HepG2 (cell line): Measurements from ENCODE around the gene SLIT3. TPM values are rescaled to one million over a fixed set of nuclear protein-coding genes. Genes with fewer than 3 reads are reported as not detected.

Experiments
- ATAC-seq: fragments of 200-7000 bp; cut with Tn5 transposase; 3 replicates; pipeline ENCODE4 v1.9.1; 2020; ENCODE audit warnings: mild to moderate bottlenecking, moderate library complexity
- BruUV-seq: library from RNA; stranded (reverse); fragments of 400-500 nt; replicated peaks from 2 replicates; lab custom pipeline; 2021; lab: Mats Ljungman, UMichigan
- CTCF ChIA-PET: fragments of 300-600 bp; formaldehyde crosslinking; extraction: SDS; loops from one replicate; lab custom pipeline; 2021; ENCODE audit warnings: low total read pairs, inconsistent platforms, low intra/inter-chr PET ratio; lab: Yijun Ruan, JAX
- POLR2A ChIA-PET: fragments of 350-600 bp; sonication (Branson Sonifier 250); formaldehyde crosslinking; loops from one replicate; lab custom pipeline; 2020; ENCODE audit warnings: antibody characterized with exemption, inconsistent platforms; lab: Yijun Ruan, JAX
- DNase-seq: peaks from one replicate; pipeline ENCODE4 v3.0.0-alpha.2; 2015; ENCODE audit warnings: low spot score
- FAIRE-seq: peaks from 3 replicates; lab custom pipeline; 2011; peaks lifted over from hg19 to GRCh38; lab: Jason Lieb, UNC
- H2AFZ ChIP-seq: one replicate; pipeline ENCODE4 v1.6.1; 2011; ENCODE audit warnings: low read length, inconsistent platforms
- H3K27ac ChIP-seq: fragments of 300-600 bp; 3 replicates; pipeline ENCODE4 v1.8.0; 2011; ENCODE audit warnings: mixed run types, mild to moderate bottlenecking, mixed read lengths, low read length, inconsistent platforms; ENCODE audit not compliant: insufficient read depth; ENCODE audit errors: extremely low read length
- H3K27me3 ChIP-seq, 2 experiments: fragments of 200-600 bp in 1 of 2; 2 replicates in 1 of 2; 3 replicates in 1 of 2; pipeline versions ENCODE4 v1.6.0 to v1.8.0; 2011; ENCODE audit warnings: low read length in 2 of 2, mild to moderate bottlenecking in 2 of 2, moderate library complexity in 2 of 2, inconsistent platforms in 1 of 2; ENCODE audit not compliant: insufficient read depth in 2 of 2, control insufficient read depth in 1 of 2
- H3K36me3 ChIP-seq, 2 experiments: fragments of 200-600 bp in 1 of 2; replicated peaks in 1 of 2; 2 replicates in 1 of 2; 3 replicates in 1 of 2; pipeline versions ENCODE4 v1.5.1 to v1.8.0; 2011; ENCODE audit warnings: low read length in 2 of 2, inconsistent platforms in 1 of 2; ENCODE audit not compliant: insufficient read depth in 2 of 2, control insufficient read depth in 1 of 2
- H3K4me1 ChIP-seq: 2 replicates; pipeline ENCODE4 v1.5.1; 2012; ENCODE audit warnings: low read length, inconsistent platforms; ENCODE audit not compliant: insufficient read depth
- H3K4me2 ChIP-seq: 2 replicates; pipeline ENCODE4 v1.6.0; 2011; ENCODE audit warnings: low read depth, low read length, inconsistent platforms
- H3K4me3 ChIP-seq, 3 experiments: fragments of 200-600 bp in 1 of 3; sonication (generic), shearing (Covaris generic) in 1 of 3; replicated peaks in 1 of 3; 2 replicates each; pipeline ENCODE4 v1.5.1; 2011 to 2016; ENCODE audit warnings: low read length in 3 of 3, inconsistent platforms in 2 of 3, low read depth in 2 of 3, mild to moderate bottlenecking in 2 of 3, control low read depth in 1 of 3, mixed read lengths in 1 of 3; ENCODE audit not compliant: insufficient read depth in 1 of 3
- H3K79me2 ChIP-seq: one replicate; pipeline ENCODE4 v1.6.1; 2011; ENCODE audit warnings: low read length, inconsistent platforms; ENCODE audit not compliant: insufficient read depth
- H3K9ac ChIP-seq: 2 replicates; pipeline ENCODE4 v1.6.0; 2011; ENCODE audit warnings: mild to moderate bottlenecking, low read depth, low read length, inconsistent platforms; ENCODE audit not compliant: insufficient read depth
- H3K9me3 ChIP-seq: 2 replicates; pipeline ENCODE4 v1.5.1; 2012; ENCODE audit warnings: mild to moderate bottlenecking, low read length
- H4K20me1 ChIP-seq: 2 replicates; pipeline ENCODE4 v1.6.0; 2011; ENCODE audit warnings: inconsistent platforms, mild to moderate bottlenecking, low read length, moderate library complexity; ENCODE audit not compliant: insufficient read depth
- BRCA1 ChIP-seq: sonication (generic); formaldehyde crosslinking; IDR thresholded peaks from 2 replicates; pipeline ENCODE4 v1.4.0; 2020; ENCODE audit warnings: missing genetic modification reagents
- HMGXB4 ChIP-seq, 2 experiments: sonication (generic) in 1 of 2; formaldehyde crosslinking in 1 of 2; IDR thresholded peaks; 2 replicates each; pipeline versions ENCODE4 v1.4.0 to v1.6.1; 2018 to 2020; ENCODE audit warnings: missing genetic modification reagents in 2 of 2, borderline replicate concordance in 1 of 2, low read depth in 1 of 2, mild to moderate bottlenecking in 1 of 2, missing biosample characterization in 1 of 2
- ISL2 ChIP-seq: sonication (generic); formaldehyde crosslinking; IDR thresholded peaks from 2 replicates; pipeline ENCODE4 v1.5.0; 2020; ENCODE audit warnings: missing genetic modification reagents
- MIER3 ChIP-seq: IDR thresholded peaks from 2 replicates; pipeline ENCODE4 v1.6.1; 2016; ENCODE audit warnings: missing compliant biosample characterization, borderline replicate concordance
- MLXIP ChIP-seq: sonication (generic); formaldehyde crosslinking; IDR thresholded peaks from 2 replicates; pipeline ENCODE4 v1.9.0; 2021; ENCODE audit warnings: missing genetic modification reagents, borderline replicate concordance
- NFIC ChIP-seq: IDR thresholded peaks from 2 replicates; pipeline ENCODE4 v1.6.1; 2012; ENCODE audit warnings: mild to moderate bottlenecking, low read length, inconsistent platforms
- PITX1 ChIP-seq: sonication (generic); formaldehyde crosslinking; IDR thresholded peaks from 2 replicates; pipeline ENCODE4 v1.5.1; 2020; ENCODE audit warnings: mild to moderate bottlenecking, missing genetic modification reagents
- ZNF326 ChIP-seq: sonication (generic); formaldehyde crosslinking; IDR thresholded peaks from 2 replicates; pipeline ENCODE4 v1.4.0; 2020; ENCODE audit warnings: missing genetic modification reagents, borderline replicate concordance
- ZNF781 ChIP-seq: sonication (generic); formaldehyde crosslinking; IDR thresholded peaks from 2 replicates; pipeline ENCODE4 v1.5.1; 2020; ENCODE audit warnings: borderline replicate concordance, mild to moderate bottlenecking, missing genetic modification reagents; ENCODE audit errors: not compliant biosample characterization
- WGBS: methylation state at CpG from one replicate; pipeline ENCODE4 v1.1.6; 2017; ENCODE audit warnings: low lambda C conversion rate; 5-methylcytosine and 5-hydroxymethylcytosine counted together
- in situ Hi-C: cut with HindIII; loops from 2 replicates; pipeline ENCODE4 v1.10.0; 2017; ENCODE audit warnings: low pct_unique_long_range_greater_than_20kb; ENCODE audit not compliant: extremely low pct_ligation_motif_present
- intact Hi-C: fragments of 100-400 bp; cut with micrococcal nuclease; formaldehyde crosslinking; loops from one replicate; pipeline ENCODE4 v1.10.0; 2022; ENCODE audit not compliant: unreplicated experiment
- polyA plus RNA-seq, 8 experiments: library from polyadenylated mRNA; depleted of rRNA in 3 of 8; stranded (reverse) in 7 of 8; unstranded in 1 of 8; fragments of >200 nt; fragmentation: Illumina TruSeq in 4 of 8; extraction: Trizol in 4 of 8; gene quantifications; 2 replicates each; pipeline versions ENCODE4 v1.2.1 to v1.2.3, GENCODE V29; 2011 to 2016; ENCODE audit warnings: low read depth in 4 of 8, missing spikeins in 1 of 8, mixed read lengths in 1 of 8; ENCODE audit not compliant: insufficient read depth in 1 of 8
- total RNA-seq, 5 experiments: library from RNA; depleted of rRNA; stranded (reverse); fragments of >200 nt; fragmentation: Illumina TruSeq; extraction: Trizol; gene quantifications; 2 replicates each; pipeline ENCODE4 v1.2.3, GENCODE V29; 2016; ENCODE audit warnings: low read depth in 1 of 5

Gene SLIT3
- total and polyA plus RNA-seq, 2 of the 13 experiments (the other 11 are each of a cell fraction or from before 2014, with no cell fraction given) = not detected

- TF ChIP-seq MIER3 (CRISPR knock-in tag) (no peak), ZNF781 (no peak), ZNF326 (CRISPR knock-in tag) (no peak), BRCA1 (CRISPR knock-in tag) (no peak), PITX1 (CRISPR knock-in tag) (no peak)
These were observed 74.0 kb downstream of the SLIT3 start (continued) for GRCh38 chr5:169226895-169227294.

GRCh38 chr5:169225830-169226356 is 75.0 kb downstream of the SLIT3 start:
- intact Hi-C loops = no loop called here

More at GRCh38 chr5:169225830-169226356, 75.0 kb downstream of the SLIT3 start:
- whole genome bisulfite sequencing = 60% methylated on average over 5 of the region's 6 CpGs
- CTCF ChIA-PET = no interaction called here
- no peaks in the 10 kb centered on the region for H3K4me1 ChIP-seq
- in situ Hi-C loops = no loop called here
- H3K36me3 ChIP-seq = no peaks in the 10 kb centered on the region
- no peaks in the 10 kb centered on the region for H3K9me3 ChIP-seq
- no peak overlapping the region for H3K4me2 ChIP-seq
- TF ChIP-seq ISL2 (CRISPR knock-in tag) (no peak), HMGXB4 (CRISPR knock-in tag; IDR thresholded peaks at IDR 0.05; ENCODE audit: borderline replicate concordance in 1 of 2, low read depth in 1 of 2) (no peak), NFIC (no peak), MLXIP (CRISPR knock-in tag) (no peak)
- POLR2A ChIA-PET = no interaction called here
- no peaks in the 10 kb centered on the region; a peak in 1 of 5 replicates for H3K27me3 ChIP-seq
- no peaks in the 10 kb centered on the region for H4K20me1 ChIP-seq
- H3K79me2 ChIP-seq = no peaks in the 10 kb centered on the region
- no peak for DNase-seq
- no peak overlapping the region for H3K27ac ChIP-seq
- no peak for ATAC-seq
- H2AFZ ChIP-seq = no peak overlapping the region
- H3K4me3 ChIP-seq = no peak overlapping the region
- no TSS peak for BruUV-seq
- H3K9ac ChIP-seq = no peak overlapping the region
- no peak for FAIRE-seq
